Hypothalamus (tissue), 51 donors: ENCODE measurements around the gene VSTM4.

Experiments
- DNase-seq, 51 donors: peaks; one replicate each; lab custom pipeline; 2025; lab: John Stamatoyannopoulos, UW

Gene VSTM4

DNA sequence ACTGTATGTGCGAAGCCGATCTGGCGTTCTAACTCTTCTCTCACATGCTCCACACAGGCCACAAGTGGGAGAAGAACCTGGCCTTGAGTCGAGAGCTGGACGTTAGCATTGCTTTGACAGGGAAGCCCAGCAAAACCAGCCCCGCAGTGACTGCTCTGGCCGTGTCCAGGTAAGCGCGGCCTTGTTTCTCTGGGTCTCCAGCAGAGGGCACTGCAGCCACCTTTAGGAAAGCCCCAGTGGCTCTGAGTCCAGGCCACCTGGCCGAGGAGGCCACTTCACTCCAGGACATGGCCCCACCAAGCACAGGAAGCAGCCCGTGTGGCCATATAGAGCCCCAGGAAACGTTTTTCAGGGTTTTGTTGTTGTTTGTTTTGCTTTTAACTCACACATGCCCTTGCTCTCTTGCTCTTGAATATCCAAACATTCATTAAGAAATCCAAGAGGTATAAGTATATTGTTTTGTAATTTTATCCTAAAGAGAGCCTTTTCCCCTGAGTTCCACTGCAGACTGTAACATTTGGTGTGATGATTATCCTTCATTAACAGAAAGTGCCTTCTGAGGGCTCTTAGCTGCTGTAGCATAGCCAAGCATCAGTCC lies 133.9 kb downstream of the VSTM4 start:
- DNase-seq = peak in 39 of 51 donors; percentile 3 to 69 (median 21)

DNA sequence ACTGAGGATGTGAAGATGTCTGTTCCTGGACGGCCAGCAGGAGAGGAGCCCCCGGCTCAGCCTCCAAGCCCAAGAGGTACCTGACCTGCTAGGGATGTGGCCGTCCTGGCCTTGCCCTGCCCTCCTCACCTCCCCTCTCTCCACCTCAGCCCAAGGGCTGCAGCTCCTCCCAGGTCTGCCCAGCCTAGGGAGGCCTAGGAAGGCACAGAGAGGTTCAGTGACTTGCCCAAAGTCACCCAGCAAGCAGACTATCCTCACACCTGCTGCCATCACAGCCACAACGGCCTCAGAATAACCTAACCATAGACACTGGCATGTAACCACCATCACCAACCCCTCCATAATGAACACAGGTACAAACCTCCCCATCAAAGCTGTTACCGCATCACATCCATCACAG lies 137.0 kb downstream of the VSTM4 start:
- no peak for DNase-seq

DNA sequence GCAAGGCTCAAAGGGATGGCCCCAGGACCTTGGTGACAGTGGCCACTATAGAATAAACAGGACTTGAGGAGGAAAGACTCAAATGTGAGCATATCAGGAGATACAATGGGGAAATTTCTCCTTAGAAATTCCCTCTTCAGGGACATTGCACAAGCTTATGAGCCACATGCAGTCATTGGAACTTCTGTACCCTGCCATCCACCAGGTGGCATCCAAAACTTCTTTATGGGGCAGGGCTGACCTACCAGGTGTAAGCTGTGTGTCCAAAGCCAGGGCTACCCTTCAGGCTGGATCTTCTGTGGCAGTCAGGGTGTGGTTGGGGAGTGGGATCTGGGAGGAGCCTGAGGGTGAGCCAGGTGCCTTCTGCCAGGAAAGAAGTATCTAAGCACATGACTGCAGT lies 139.1 kb downstream of the VSTM4 start:
- DNase-seq = peak in 5 of 51 donors; percentile 3 to 14 (median 10)

DNA sequence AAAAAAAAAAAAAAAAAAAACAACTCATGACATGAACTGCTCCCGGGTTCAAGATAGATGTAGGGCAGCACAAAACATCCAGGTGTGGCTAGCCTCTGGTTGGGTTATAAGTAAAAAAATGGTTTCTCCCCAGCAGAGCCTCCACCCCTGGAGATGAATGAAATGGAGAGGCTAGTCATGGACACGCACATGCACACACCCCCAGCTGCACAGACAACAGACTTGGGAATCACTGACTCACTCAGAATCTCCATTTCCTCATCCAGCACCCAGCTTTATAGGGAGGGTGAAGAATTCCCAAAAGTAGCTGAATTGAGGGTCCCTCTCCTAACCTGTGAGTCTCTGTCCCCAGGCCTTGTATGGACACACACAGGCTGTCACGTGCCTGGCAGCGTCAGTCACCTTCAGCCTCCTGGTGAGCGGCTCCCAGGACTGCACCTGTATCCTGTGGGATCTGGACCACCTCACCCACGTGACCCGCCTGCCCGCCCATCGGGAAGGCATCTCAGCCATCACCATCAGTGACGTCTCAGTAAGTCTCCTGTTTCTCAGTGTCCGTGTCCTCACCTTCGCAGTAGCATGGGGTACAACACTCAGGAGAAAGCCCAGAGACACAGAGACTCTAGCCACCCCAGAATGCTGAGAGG lies 140.7 kb downstream of the VSTM4 start:
- no peak for DNase-seq

DNA sequence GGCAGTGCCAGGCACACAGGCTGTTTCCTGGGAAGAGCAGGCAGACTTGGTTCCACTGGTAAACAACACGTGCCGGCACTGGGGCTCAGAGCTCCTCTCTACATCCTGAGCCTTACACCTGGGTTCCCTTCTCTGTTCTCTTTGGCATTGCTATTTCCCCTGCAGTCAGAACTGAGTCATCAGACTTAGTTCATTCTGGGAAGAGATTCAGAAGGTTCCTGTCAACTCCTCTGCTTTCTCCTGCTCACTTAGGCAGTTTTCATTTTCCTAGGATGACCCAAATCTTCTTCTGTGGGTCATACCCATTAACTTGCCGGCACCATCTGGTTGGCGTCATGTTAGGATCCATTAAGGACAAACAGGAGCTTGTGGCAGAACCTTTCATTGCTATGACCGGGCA lies 142.3 kb downstream of the VSTM4 start:
- DNase-seq = no peak

DNA sequence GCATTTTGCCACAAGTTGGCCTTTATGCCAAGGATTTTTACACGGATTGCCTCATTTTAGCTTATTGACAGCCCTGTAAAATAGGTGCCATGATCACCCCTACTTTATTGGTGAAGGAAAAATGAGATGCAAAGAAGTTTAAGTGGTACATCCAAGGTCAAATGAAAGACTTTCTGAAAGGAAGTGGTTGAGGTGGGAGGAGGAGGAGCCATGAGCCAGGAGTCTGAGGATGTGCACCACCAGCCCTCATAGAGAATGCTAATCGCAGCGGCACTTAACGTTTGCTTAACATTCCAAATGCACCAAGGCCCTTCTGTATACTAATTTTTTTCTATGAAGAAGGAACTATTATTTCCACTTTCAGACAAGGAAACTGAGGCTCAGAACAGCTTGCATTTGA lies 144.7 kb downstream of the VSTM4 start:
- no peak for DNase-seq

DNA sequence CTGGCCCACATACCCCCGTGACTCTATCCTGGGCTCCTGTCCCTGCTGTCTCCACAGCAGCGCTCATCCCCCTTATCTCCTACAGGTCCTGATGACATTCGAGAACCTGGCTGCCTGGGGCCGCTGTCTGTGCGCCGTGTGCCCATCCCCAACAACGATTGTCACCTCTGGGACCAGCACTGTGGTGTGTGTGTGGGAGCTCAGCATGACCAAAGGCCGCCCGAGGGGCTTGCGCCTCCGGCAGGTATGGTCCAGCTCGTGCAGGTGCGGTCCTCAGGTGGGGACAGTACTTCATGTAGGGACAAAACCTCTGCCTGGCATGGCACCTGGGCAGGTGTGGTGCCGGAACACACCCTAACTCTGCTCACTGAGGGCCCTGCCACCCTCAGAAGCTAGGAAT lies 145.3 kb downstream of the VSTM4 start:
- no peak for DNase-seq

DNA sequence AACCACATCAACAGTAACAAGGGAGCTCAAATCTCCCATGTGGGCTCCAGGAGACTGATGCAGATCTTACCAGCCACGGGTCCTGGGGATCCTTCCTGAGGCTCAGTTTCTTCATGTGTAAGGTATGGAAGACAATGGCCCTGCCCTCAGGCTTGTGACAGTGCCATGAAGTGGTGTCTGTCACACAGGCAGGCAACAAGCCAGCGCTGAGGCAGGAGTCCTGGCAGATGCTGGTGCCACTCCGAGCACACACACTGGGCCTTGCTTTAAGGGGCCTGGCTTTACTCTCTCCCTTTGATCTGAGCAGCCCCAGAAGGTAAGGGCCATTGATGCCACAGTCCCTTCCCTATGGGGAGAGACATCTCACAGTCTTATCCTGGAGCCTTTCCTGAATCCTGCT lies 147.3 kb downstream of the VSTM4 start:
- DNase-seq = no peak

DNA sequence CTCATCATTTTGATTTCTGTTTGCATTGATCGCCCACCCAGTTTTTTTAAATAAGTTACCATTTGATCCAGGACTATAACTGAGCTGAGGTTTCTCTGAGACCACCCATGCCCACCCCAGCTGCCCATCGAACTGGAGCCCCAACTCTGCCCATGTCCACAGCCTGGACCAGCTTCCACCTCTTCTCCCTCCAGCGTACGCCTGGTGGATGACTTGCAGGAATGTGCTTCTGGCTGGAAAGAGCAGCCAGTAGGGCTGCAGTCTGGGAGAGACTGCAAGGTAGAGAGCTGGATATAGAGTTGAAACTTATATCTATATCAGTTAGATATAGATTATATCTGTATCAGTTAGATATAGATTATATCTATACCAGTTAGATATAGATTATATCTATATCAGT lies 149.9 kb downstream of the VSTM4 start:
- DNase-seq = no peak
